PC-3 (cell line): ENCODE measurements around the gene PCSK5.

ENCODE experiments used
- EZH2phosphoT487 ChIP-seq: fragments of 300-600 bp; sonication (generic); IDR thresholded peaks from 2 replicates; pipeline ENCODE4 v1.6.1; 2018; ENCODE audit warnings: mild to moderate bottlenecking, antibody characterized with exemption, low read length, borderline replicate concordance
- TF ChIP-seq, protein P1 (sequence below): fragments of 300-600 bp; sonication (generic); conservative IDR thresholded peaks from 2 replicates; pipeline ENCODE4 v1.5.1; 2017; ENCODE audit warnings: antibody characterized with exemption, low read depth, mild to moderate bottlenecking, low read length

DNA sequence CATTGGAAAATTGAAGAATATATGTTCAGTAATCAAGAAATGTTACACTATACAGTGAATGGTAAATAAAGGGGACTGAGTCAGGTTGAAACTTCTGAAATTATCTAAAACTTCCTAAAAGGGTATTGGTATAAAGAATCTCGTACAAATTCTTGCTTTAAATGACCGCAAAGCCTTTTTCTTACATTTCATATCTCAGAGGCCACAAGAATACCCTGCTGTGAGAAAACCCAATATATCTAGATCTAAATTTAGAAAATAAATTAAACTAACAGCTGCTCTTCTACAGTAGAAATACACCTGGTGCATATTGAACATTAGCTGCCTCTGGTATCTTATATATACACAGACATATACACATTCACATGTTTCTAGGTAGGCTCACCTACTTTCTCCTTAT lies 221.7 kb downstream of the PCSK5 start:
- TF ChIP-seq, protein P1, sequence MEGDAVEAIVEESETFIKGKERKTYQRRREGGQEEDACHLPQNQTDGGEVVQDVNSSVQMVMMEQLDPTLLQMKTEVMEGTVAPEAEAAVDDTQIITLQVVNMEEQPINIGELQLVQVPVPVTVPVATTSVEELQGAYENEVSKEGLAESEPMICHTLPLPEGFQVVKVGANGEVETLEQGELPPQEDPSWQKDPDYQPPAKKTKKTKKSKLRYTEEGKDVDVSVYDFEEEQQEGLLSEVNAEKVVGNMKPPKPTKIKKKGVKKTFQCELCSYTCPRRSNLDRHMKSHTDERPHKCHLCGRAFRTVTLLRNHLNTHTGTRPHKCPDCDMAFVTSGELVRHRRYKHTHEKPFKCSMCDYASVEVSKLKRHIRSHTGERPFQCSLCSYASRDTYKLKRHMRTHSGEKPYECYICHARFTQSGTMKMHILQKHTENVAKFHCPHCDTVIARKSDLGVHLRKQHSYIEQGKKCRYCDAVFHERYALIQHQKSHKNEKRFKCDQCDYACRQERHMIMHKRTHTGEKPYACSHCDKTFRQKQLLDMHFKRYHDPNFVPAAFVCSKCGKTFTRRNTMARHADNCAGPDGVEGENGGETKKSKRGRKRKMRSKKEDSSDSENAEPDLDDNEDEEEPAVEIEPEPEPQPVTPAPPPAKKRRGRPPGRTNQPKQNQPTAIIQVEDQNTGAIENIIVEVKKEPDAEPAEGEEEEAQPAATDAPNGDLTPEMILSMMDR = no peak
- no peak for TF ChIP-seq EZH2phosphoT487
